ENCODE results near the gene PLA2G3.

DNA sequence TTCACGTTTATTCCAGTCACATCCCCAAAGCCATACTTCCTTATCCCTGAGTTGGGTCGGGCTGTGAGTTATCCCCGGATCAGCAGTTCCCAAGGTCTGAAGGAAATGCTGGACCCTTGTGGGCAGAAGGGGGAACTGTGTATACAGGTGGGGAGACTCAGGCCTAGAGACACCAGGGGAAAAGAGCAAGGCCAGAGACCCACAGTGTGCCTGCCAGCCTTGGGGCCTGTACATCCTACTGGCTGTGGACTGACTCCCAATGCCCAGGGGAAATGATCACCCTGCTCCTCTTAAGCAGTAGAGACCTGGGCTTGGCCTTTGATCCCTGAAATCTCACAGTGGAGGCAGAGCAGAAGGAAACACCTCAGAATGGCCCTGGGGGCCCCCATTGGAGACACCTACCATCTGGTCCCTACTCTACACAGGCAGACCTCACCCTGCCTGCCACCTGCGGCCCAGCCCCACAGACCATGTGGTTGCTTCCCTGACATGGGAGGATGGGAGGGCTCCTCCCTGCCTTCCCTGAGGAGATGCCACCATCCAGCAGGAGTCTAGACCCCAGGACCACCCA lies 34.2 kb downstream of the PLA2G3 start:
- TF ChIP-seq POLR2A (IDR thresholded peaks at IDR 0.05; ENCODE audit: low read depth, low read length) (no peak), POLR2AphosphoS5 (IDR thresholded peaks at IDR 0.05; ENCODE audit: low read depth, low read length) (no peak), SPI1 (IDR thresholded peaks at IDR 0.05; ENCODE audit: low read depth, low read length) (no peak), TAF1 (IDR thresholded peaks at IDR 0.05; ENCODE audit: low read depth, low read length) (no peak), PAX5 (IDR thresholded peaks at IDR 0.05; ENCODE audit: insufficient read depth, low read length, severe bottlenecking) (no peak)
